ENCODE measurements around the gene ZNF616.

GRCh38 chr19:52188822-52189734, 49.3 kb upstream of the ZNF616 start:
- no peak for TF ChIP-seq CTCF (optimal IDR thresholded peaks at IDR 0.05 in 1 of 3, IDR thresholded peaks at IDR 0.05 in 1 of 3, conservative IDR thresholded peaks at IDR 0.05 in 1 of 3; ENCODE audit: extremely low read depth in 1 of 3, insufficient read depth in 2 of 3, low read length in 3 of 3)
- TF ChIP-seq EZH2 (IDR thresholded peaks at IDR 0.05; ENCODE audit: low read length), result no peak
